Activated CD4-positive, alpha-beta memory T cell treated with anti-CD3 and anti-CD28 coated beads for 36 hours (primary cell): ENCODE results near the gene COQ8B. TPM values are rescaled to one million over a fixed set of nuclear protein-coding genes. Genes with fewer than 3 reads are reported as not detected.
A peak's percentile ranks its signal among the peaks of the same experiment; 100 is the strongest.
"Not testable (repeated sequence)": the region's sequence is repeated elsewhere in the genome, so short reads cannot be mapped to it uniquely, and the experiment has no call there.

Experiments
- CTCF ChIA-PET: fragments of 350-600 bp; sonication (Branson Sonifier 250); formaldehyde crosslinking; loops from one replicate; lab custom pipeline; 2021; ENCODE audit warnings: antibody characterized with exemption, inconsistent platforms; lab: Charles Lee
- POLR2A ChIA-PET: fragments of 350-600 bp; sonication (Branson Sonifier 250); formaldehyde crosslinking; loops from one replicate; lab custom pipeline; 2021; ENCODE audit warnings: antibody characterized with exemption; lab: Charles Lee
- DNase-seq: peaks from one replicate; pipeline ENCODE4 v3.0.0-alpha.2; 2020
- H3K27ac Mint-ChIP-seq: one replicate; pipeline ENCODE4 v1.8.0; 2021; ENCODE audit warnings: mixed read lengths
- H3K27me3 Mint-ChIP-seq: one replicate; pipeline ENCODE4 v1.8.0; 2021; ENCODE audit warnings: mixed read lengths
- H3K36me3 Mint-ChIP-seq: one replicate; pipeline ENCODE4 v1.8.0; 2021; ENCODE audit warnings: mixed read lengths
- H3K4me1 Mint-ChIP-seq: one replicate; pipeline ENCODE4 v1.8.0; 2021; ENCODE audit warnings: low read depth, mixed read lengths
- H3K4me3 Mint-ChIP-seq: one replicate; pipeline ENCODE4 v1.8.0; 2021; ENCODE audit warnings: mild to moderate bottlenecking, mixed read lengths
- H3K9me3 Mint-ChIP-seq: one replicate; pipeline ENCODE4 v1.8.0; 2021; ENCODE audit warnings: mixed read lengths
- intact Hi-C: fragments of 100-400 bp; cut with micrococcal nuclease; formaldehyde crosslinking; loops from one replicate; pipeline ENCODE4 v1.15.1; 2023
- total RNA-seq, 2 experiments: library from RNA; stranded (reverse); gene quantifications; one replicate each; pipeline ENCODE4 v1.2.3, GENCODE V29; 2021

Gene COQ8B
- total RNA-seq = 10 to 100 TPM; 31.7 to 36.3 TPM

DNA sequence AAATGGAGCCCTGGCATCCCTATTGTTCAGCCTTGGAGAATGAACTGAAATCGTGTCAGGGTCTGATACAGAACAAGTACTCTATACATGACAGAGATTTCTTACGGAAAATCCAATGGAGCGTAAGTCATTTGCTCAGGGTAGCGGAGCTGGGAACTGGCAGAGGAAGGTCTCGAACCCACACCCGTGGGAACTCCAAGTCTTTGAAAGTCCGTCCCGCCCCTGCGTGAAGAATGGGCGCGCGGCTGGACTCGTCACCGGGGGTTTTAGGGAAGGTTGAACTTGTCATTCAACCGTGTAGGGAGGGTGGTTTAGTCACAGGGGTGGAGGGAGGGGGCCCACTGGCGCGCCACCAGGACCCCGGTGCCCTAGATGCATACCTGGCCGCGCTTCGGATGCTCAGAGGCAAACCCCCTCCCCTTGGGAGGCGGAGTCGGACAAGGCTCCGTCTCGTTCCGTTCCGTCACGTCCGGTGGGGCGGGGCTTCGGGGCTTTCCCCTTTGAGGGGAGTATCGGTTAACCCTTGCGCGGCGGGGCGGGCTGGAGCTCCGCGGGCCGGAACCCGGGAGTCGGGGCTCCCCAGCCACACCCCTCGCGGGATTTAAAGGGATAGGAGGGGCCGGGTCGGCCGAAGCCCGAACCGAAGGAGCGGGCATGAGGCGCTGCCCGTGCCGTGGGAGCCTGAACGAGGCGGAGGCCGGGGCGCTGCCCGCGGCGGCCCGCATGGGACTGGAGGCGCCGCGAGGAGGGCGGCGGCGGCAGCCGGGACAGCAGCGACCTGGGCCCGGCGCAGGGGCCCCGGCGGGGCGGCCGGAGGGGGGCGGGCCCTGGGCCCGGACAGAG, at the start of gene COQ8B, which contains the start of gene ITPKC:
Gene COQ8B (minus strand): TSS at position 405 of the 843 bp plus-strand sequence. CDS start 2,254 bp downstream, outside the sequence.
Gene ITPKC (plus strand): TSS at position 631 of the 843 bp plus-strand sequence. CDS start 24 bp downstream, at position 655.
- ChIA-PET POLR2A (interaction anchor here (1.0 to 2.4 kb wide), 11 partner anchors 26 to 111 kb away, joined by 3 to 16 read pairs (median 3); partner anchors contain the start of genes ACTMAP, NUMBL, RAB4B and SNRPA), CTCF (interaction anchor here (0.6 to 1.7 kb wide), 11 partner anchors 9 to 103 kb away, joined by 3 to 11 read pairs (median 4); partner anchors contain the start of gene NUMBL)
- Mint-ChIP-seq H3K9me3 (no peaks in the 10 kb centered on the region), H3K27me3 (no peaks in the 10 kb centered on the region), H3K4me3 (peak within 1 kb of the TSS; percentile 93), H3K4me1 (peaks cover 53% of the 10 kb centered on the region), H3K36me3 (peaks cover 9% of the 10 kb centered on the region), H3K27ac (peak within 1 kb of the TSS; percentile 97)
- DNase-seq = peak; percentile 100
- intact Hi-C loops = loop anchor here (1.0 kb wide), 8 partner anchors 8 to 681 kb away; partner anchors contain the start of genes ACTMAP, BCKDHA, EXOSC5 and NUMBL

DNA sequence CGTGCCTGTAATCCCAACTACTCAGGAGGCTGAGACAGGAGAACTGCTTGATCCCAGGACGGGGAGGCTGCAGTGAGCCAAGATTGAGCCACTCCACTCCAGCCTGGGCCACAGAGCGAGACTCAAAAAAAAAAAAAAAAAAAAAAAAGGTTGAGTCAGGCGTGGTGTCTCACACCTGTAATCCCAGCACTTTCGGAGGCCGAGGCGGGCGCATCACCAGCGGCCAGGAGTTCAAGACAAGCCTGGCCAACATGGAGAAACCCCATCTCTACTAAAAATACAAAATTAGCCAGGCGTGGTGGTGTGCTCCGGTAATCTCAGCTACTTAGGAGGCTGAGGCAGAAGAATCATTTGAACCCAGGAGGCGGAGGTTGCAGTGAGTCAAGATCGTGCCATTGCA, 49.7 kb upstream of the COQ8B start:
- H3K27ac Mint-ChIP-seq = not testable (repeated sequence)
- POLR2A ChIA-PET = interaction anchor here (0.7 to 0.8 kb wide), 2 partner anchors 10 to 12 kb away, joined by 4 to 5 read pairs; no protein-coding TSS in a partner anchor
- CTCF ChIA-PET = interaction anchor here (1.1 to 1.9 kb wide), 2 partner anchors 39 to 40 kb away, joined by 3 to 6 read pairs; no protein-coding TSS in a partner anchor

DNA sequence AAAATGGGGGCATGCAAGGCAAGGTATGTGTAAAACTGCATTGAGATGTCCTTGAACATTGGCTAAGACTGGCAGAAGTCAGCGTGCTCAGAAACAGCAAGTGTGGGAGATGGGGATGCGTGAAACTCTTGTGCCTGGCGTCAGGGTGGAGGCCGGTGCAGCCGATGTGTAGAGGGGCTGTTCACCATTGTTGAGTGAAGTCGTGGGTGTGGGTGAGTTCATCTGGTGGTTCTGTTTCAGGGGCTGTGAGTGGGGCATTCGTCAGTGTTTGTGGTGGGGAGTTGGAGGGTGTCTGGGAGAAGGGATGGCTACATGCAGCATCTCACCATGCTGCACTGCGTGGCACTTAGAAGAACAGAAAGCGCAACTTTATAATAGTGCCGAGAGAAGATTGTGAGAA, 47.3 kb upstream of the COQ8B start:
- peak overlapping the region; percentile 21 for H3K27ac Mint-ChIP-seq
- ChIA-PET CTCF (no interaction called here), POLR2A (interaction anchor here (0.6 kb wide), 1 partner anchor 12 kb away, joined by 3 read pairs; no protein-coding TSS in a partner anchor)
- H3K9me3 Mint-ChIP-seq = no peaks in the 10 kb centered on the region
- H3K4me1 Mint-ChIP-seq = peaks cover 52% of the 10 kb centered on the region
- H3K4me3 Mint-ChIP-seq = no peak overlapping the region
- DNase-seq = no peak
- no peaks in the 10 kb centered on the region for H3K27me3 Mint-ChIP-seq
- H3K36me3 Mint-ChIP-seq = peaks cover 71% of the 10 kb centered on the region
- intact Hi-C loops = no loop called here

More for the DNA sequence above, 49.7 kb upstream of the COQ8B start:
- H3K27me3 Mint-ChIP-seq, H3K4me3 Mint-ChIP-seq, DNase-seq, intact Hi-C loops, H3K9me3 Mint-ChIP-seq: not testable (repeated sequence)
- H3K4me1 Mint-ChIP-seq = peaks cover 50% of the 10 kb centered on the region
- H3K36me3 Mint-ChIP-seq = peaks cover 68% of the 10 kb centered on the region

DNA sequence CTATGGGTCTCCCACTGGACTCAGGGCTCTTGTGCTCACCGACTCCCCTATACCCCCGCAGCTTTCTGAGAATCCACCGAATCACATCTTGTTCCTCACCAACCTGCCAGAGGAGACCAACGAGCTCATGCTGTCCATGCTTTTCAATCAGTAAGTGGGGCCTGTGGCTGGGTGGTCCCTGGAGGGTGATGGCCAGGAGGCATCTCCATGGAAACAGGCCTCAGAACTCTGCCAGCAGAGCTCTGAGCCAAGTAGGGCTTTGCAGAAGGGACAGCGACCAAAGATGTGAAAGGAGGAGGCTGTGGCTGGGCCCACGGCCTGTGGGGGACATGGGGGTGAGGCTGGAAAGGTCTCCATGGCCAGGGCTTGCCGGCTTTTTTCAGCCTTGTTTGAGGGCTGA, 46.8 kb upstream of the COQ8B start:
- ChIA-PET CTCF (no interaction called here), POLR2A (interaction anchor here (0.6 kb wide), 1 partner anchor 11 kb away, joined by 3 read pairs; no protein-coding TSS in a partner anchor)
- intact Hi-C loops = no loop called here
- H3K4me3 Mint-ChIP-seq = no peak overlapping the region
- no peak overlapping the region for H3K27ac Mint-ChIP-seq
- no peaks in the 10 kb centered on the region for H3K27me3 Mint-ChIP-seq
- H3K36me3 Mint-ChIP-seq = peaks cover 68% of the 10 kb centered on the region
- no peaks in the 10 kb centered on the region for H3K9me3 Mint-ChIP-seq
- no peak for DNase-seq
- H3K4me1 Mint-ChIP-seq = peaks cover 50% of the 10 kb centered on the region

DNA sequence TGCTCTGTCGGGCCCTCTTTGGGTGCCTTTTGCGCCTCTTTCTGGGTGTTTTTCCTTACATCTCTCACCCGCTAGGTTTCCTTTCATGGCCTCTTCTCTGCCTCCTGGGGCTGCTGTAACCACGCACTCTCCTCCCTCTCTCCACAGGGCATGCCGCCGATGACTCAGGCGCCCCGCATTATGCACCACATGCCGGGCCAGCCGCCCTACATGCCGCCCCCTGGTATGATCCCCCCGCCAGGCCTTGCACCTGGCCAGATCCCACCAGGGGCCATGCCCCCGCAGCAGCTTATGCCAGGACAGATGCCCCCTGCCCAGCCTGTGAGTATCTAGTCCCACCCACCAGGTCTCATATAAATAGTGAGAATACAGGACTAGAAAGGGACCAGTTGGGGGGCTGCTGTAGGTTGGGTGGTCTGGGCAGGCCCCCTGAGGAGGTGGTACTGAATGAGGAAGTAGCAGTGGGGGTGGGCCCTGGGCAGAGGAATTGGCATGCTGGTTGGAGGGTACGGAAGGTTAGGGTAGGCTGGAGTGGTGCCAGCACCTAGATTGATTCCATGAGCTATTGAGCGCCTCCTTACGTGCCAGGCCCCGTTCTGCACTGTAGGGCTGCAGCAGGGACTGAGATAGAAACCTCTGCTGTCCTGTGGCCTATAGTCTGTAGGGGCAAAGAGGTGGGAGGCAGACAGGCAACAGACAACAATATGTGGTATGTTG, 46.2 kb upstream of the COQ8B start:
- CTCF ChIA-PET = no interaction called here

DNA sequence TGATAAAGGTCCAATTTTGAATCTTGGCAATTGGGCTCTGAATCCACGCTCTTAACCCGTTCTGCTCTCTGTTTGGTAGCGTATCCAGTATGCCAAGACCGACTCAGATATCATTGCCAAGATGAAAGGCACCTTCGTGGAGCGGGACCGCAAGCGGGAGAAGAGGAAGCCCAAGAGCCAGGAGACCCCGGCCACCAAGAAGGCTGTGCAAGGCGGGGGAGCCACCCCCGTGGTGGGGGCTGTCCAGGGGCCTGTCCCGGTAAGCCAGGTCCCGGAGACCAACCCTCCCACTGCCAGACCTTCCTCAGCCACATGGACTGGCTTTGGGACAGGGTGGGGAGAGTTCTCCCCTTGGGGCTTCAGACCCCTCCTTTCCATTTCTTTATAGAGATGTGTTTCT, 42.7 kb upstream of the COQ8B start:
- Mint-ChIP-seq H3K4me1 (peaks cover 68% of the 10 kb centered on the region), H3K9me3 (no peaks in the 10 kb centered on the region), H3K4me3 (no peak overlapping the region), H3K27me3 (no peaks in the 10 kb centered on the region), H3K27ac (no peak overlapping the region), H3K36me3 (peaks cover 80% of the 10 kb centered on the region)
- intact Hi-C loops = loop anchor here (10.0 kb wide), 2 partner anchors 295 to 785 kb away; partner anchors contain the start of genes BLVRB and SPTBN4
- ChIA-PET CTCF (interaction anchor here (0.8 kb wide), 1 partner anchor 43 kb away, joined by 3 read pairs; the partner anchor contains the start of genes COQ8B and ITPKC), POLR2A (interaction anchor here (0.8 kb wide), 1 partner anchor 14 kb away, joined by 3 read pairs; no protein-coding TSS in a partner anchor)
- DNase-seq = no peak

More for the DNA sequence above, 46.2 kb upstream of the COQ8B start:
- H3K9me3 Mint-ChIP-seq = no peaks in the 10 kb centered on the region
- H3K4me3 Mint-ChIP-seq = no peak overlapping the region
- intact Hi-C loops = no loop called here
- POLR2A ChIA-PET = no interaction called here
- peaks cover 73% of the 10 kb centered on the region for H3K36me3 Mint-ChIP-seq
- H3K27me3 Mint-ChIP-seq = no peaks in the 10 kb centered on the region
- H3K27ac Mint-ChIP-seq = no peak overlapping the region
- DNase-seq = no peak
- H3K4me1 Mint-ChIP-seq = peaks cover 54% of the 10 kb centered on the region

DNA sequence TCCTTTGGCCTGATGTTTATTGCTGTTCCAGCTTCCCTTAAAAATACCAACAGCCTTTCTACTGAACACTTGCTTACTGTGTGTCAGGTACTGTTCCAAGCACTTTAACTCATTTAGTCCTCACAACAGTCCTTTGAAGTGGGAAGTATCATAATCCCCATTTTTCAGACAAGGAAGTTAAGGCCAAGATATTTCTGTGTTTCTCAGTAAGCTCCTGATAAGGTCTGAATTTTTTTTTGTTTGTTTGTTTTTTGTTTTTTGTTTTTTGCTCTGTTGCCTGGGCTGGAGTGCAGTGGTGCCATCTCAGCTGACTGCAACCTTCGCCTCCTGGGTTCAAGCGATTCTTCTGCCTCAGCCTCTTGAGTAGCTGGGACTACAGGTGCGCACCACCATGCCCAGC, 41.8 kb upstream of the COQ8B start:
- H3K27ac Mint-ChIP-seq = peak overlapping the region; percentile 58
- ChIA-PET CTCF (interaction anchor here (0.9 to 6.8 kb wide), 4 partner anchors 20 to 124 kb away, joined by 3 to 37 read pairs (median 3); partner anchors contain the start of gene RAB4B), POLR2A (no interaction called here)
- peaks cover 62% of the 10 kb centered on the region for H3K4me1 Mint-ChIP-seq
- peaks cover 75% of the 10 kb centered on the region for H3K36me3 Mint-ChIP-seq
- no peak overlapping the region for H3K4me3 Mint-ChIP-seq
- H3K9me3 Mint-ChIP-seq = no peaks in the 10 kb centered on the region
- H3K27me3 Mint-ChIP-seq = no peaks in the 10 kb centered on the region
- intact Hi-C loops = loop anchor here (10.0 kb wide), 2 partner anchors 294 to 786 kb away; partner anchors contain the start of genes BLVRB and SPTBN4
- no peak for DNase-seq

DNA sequence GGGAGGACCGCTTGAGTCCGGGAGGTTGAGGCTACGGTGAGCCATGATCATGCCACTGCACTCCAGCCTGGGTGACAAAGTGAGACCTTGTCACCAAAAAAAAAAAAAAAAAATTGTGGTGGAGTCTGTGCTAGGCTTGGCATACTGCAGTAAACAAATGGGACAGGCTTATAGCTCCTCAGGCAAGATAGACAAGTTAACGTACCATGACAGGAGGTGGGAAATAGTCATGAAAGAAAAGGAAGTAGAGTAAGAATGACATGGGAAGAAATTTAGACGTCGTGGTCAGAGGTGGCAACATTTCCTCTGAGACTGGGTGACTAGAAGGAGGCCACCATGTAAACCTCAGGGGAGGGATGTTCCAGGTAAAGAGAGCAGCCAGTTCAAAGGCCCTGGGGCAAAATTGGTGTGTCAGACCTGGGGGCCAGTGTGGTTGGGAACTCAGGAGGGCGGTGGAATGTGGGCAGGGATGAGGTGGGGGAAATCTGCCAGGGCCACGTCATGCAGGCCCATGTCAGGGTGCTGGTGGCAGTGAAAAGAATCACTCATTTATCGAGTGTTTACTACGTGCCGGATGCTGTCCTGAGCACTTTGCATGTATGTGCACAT, 39.9 kb upstream of the COQ8B start:
- H3K27ac Mint-ChIP-seq = peak overlapping the region; percentile 97
- intact Hi-C loops = loop anchor here (10.0 kb wide), 2 partner anchors 292 to 788 kb away; partner anchors contain the start of genes BLVRB and SPTBN4
- CTCF ChIA-PET = interaction anchor here (1.0 to 6.8 kb wide), 5 partner anchors 12 to 93 kb away, joined by 3 to 58 read pairs (median 5); partner anchors contain the start of genes ITPKC and RAB4B
- H3K4me1 Mint-ChIP-seq = peaks cover 53% of the 10 kb centered on the region
- H3K9me3 Mint-ChIP-seq = no peaks in the 10 kb centered on the region
- peak overlapping the region; percentile 86 for H3K4me3 Mint-ChIP-seq
- peak; percentile 84 for DNase-seq
- POLR2A ChIA-PET = interaction anchor here (0.6 to 3.8 kb wide), 5 partner anchors 9 to 55 kb away, joined by 3 to 31 read pairs (median 5); partner anchors contain the start of gene RAB4B
- peaks cover 72% of the 10 kb centered on the region for H3K36me3 Mint-ChIP-seq
- no peaks in the 10 kb centered on the region for H3K27me3 Mint-ChIP-seq

DNA sequence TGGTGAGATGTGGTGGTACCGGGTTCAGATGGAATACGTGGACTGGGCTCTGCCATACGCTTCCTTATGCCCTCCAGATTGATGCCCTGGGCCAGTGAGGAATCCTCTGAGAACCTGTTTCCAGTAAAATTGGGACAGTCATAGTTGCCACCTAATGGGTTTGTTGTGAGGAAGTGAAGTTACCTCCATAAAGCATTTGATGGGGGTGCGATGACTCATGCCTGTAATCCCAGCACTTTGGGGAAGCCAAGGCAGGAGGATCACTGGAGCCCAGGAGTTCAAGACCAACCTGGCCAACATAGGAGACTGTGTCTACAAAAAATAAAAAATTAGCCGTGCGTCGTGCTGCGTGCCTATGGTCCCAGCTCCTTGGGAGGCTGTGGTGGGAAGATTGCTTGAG, 39.1 kb upstream of the COQ8B start:
- Mint-ChIP-seq H3K27ac (peak overlapping the region; percentile 97), H3K4me3 (peak overlapping the region; percentile 86), H3K9me3 (no peaks in the 10 kb centered on the region), H3K36me3 (peaks cover 73% of the 10 kb centered on the region), H3K4me1 (peaks cover 51% of the 10 kb centered on the region), H3K27me3 (no peaks in the 10 kb centered on the region)
- POLR2A ChIA-PET = interaction anchor here (0.7 to 3.8 kb wide), 4 partner anchors 10 to 538 kb away, joined by 3 to 31 read pairs (median 10); partner anchors contain the start of gene RAB4B
- intact Hi-C loops = loop anchor here (1.0 to 10.0 kb wide), 3 partner anchors 22 to 789 kb away; partner anchors contain the start of genes BLVRB and SPTBN4
- CTCF ChIA-PET = interaction anchor here (1.1 to 6.8 kb wide), 5 partner anchors 11 to 92 kb away, joined by 4 to 58 read pairs (median 5); partner anchors contain the start of genes COQ8B, ITPKC and RAB4B
- no peak for DNase-seq

DNA sequence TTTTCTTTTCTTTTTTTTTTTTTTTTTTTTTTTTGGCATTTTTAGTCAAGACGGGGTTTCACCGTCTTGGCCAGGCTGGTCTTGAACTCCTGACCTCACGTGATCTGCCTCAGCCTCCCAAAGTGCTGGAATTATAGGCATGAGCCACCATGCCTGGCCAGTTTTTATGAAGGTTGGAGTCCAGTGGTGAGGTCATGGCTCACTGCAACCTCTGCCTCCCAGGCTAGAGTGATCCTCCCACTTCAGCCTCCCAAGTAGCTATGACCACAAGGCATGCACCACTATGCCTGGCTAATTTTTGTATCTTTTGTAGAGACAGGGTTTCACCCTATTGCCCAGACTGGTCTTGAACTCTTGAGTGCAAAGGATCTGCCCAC, 38.5 kb upstream of the COQ8B start:
- POLR2A ChIA-PET = interaction anchor here (0.6 to 3.8 kb wide), 5 partner anchors 11 to 140 kb away, joined by 3 to 31 read pairs (median 5); partner anchors contain the start of genes ITPKC and RAB4B
- H3K4me3 Mint-ChIP-seq = peak overlapping the region; percentile 86
- H3K4me1 Mint-ChIP-seq = peaks cover 47% of the 10 kb centered on the region
- CTCF ChIA-PET = interaction anchor here (1.1 to 6.8 kb wide), 4 partner anchors 23 to 92 kb away, joined by 5 to 58 read pairs (median 21); partner anchors contain the start of genes COQ8B, ITPKC and RAB4B
- no peaks in the 10 kb centered on the region for H3K9me3 Mint-ChIP-seq
- peak overlapping the region; percentile 97 for H3K27ac Mint-ChIP-seq
- intact Hi-C loops = loop anchor here (1.0 to 10.0 kb wide), 3 partner anchors 22 to 790 kb away; partner anchors contain the start of genes BLVRB and SPTBN4
- no peak for DNase-seq
- peaks cover 68% of the 10 kb centered on the region for H3K36me3 Mint-ChIP-seq
- no peaks in the 10 kb centered on the region for H3K27me3 Mint-ChIP-seq
